Kidney epithelial cell (primary cell): Measurements from ENCODE around the gene ZNHIT6. TPM values are rescaled to one million over a fixed set of nuclear protein-coding genes. Genes with fewer than 3 reads are reported as not detected.

Source experiments
- DNase-seq: peaks from one replicate; pipeline ENCODE4 v3.0.0-alpha.2; 2010; ENCODE audit warnings: low read depth
- H3K27me3 ChIP-seq: 2 replicates; pipeline ENCODE4 v1.6.0; 2011; ENCODE audit warnings: low read length; ENCODE audit not compliant: control insufficient read depth, insufficient read depth
- H3K36me3 ChIP-seq: 2 replicates; pipeline ENCODE4 v1.5.1; 2011; ENCODE audit warnings: low read length; ENCODE audit not compliant: control insufficient read depth, insufficient read depth
- H3K4me3 ChIP-seq: 2 replicates; pipeline ENCODE4 v1.5.1; 2011; ENCODE audit warnings: low read depth, mild to moderate bottlenecking, control low read depth, low read length
- total RNA-seq: library from RNA; depleted of rRNA; stranded (reverse); fragments of >200 nt; gene quantifications from 2 replicates; pipeline ENCODE4 v1.2.3, GENCODE V29; 2015
- TF ChIP-seq, protein P1 (sequence below): IDR thresholded peaks from 2 replicates; pipeline ENCODE4 v1.5.1; 2011; ENCODE audit warnings: mild to moderate bottlenecking, moderate library complexity, low read length, control low read depth, inconsistent platforms; ENCODE audit not compliant: insufficient read depth, poor library complexity, severe bottlenecking

Gene ZNHIT6
- total RNA-seq, 1 donor from 2014 or later: 23.1 TPM

DNA sequence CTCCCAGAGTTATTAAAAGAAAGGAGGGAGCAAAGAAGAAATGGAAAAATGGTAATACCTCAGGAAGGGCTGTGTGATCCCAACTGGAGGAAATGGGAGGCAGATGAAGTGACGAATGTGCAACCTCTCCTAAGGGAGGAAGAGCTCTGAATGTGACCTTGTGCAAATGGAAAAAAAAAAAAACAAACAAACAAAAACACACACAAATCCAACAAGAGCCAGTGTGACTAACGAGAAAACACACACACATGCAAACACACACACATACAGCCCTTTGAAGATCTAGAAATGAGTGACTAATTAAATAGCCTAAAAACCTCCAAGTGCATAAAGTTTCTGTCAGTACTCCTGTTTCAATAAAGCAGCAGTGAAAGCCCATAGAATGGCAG, 78.7 kb downstream of the ZNHIT6 start:
- TF ChIP-seq, protein P1, sequence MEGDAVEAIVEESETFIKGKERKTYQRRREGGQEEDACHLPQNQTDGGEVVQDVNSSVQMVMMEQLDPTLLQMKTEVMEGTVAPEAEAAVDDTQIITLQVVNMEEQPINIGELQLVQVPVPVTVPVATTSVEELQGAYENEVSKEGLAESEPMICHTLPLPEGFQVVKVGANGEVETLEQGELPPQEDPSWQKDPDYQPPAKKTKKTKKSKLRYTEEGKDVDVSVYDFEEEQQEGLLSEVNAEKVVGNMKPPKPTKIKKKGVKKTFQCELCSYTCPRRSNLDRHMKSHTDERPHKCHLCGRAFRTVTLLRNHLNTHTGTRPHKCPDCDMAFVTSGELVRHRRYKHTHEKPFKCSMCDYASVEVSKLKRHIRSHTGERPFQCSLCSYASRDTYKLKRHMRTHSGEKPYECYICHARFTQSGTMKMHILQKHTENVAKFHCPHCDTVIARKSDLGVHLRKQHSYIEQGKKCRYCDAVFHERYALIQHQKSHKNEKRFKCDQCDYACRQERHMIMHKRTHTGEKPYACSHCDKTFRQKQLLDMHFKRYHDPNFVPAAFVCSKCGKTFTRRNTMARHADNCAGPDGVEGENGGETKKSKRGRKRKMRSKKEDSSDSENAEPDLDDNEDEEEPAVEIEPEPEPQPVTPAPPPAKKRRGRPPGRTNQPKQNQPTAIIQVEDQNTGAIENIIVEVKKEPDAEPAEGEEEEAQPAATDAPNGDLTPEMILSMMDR: no peak
- H3K4me3 ChIP-seq: no peak overlapping the region

DNA sequence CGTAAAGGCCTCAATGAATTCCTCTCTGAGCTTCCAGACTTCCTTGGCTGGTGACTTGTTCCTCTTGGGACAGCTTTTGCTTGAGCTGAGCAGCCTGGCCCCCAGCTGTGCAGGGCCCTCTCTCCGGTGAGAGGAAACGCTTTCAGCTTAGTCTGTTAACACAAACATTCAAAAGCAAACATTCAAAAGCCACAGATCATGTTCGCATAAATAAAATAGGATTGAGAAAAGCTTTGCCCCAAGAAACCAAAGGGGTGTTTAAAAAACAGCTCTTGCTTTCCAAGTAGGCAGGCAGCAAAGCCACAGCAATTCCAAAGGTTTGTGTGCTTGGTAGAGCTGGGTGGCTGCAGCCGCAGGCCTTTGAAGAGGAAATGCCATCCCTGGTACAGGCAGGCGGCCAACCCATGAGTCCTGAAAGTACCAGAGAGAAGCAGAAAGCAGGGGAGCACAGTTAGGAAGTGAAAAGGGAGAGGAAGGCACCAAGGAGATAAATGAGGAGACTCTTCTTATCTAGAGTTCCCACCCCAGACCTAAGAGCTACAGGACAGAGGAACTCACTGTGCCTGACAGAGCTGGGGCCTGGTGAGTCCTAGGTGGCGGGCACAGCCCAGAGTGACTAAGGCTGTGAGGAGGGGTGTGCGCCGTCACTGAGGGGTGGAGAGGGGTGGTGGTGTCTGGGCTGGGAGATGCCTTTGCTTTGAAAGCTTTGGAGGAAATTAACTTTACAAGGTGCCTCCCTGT, 79.3 kb downstream of the ZNHIT6 start:
- Histone ChIP-seq H3K36me3 (no peaks in the 10 kb centered on the region), H3K27me3 (no peaks in the 10 kb centered on the region), H3K4me3 (no peak overlapping the region)
- no peak for DNase-seq
- TF ChIP-seq, protein P1: no peak

More for the DNA sequence above, 78.7 kb downstream of the ZNHIT6 start:
- DNase-seq: no peak
- H3K27me3 ChIP-seq: no peaks in the 10 kb centered on the region
- no peaks in the 10 kb centered on the region for H3K36me3 ChIP-seq

DNA sequence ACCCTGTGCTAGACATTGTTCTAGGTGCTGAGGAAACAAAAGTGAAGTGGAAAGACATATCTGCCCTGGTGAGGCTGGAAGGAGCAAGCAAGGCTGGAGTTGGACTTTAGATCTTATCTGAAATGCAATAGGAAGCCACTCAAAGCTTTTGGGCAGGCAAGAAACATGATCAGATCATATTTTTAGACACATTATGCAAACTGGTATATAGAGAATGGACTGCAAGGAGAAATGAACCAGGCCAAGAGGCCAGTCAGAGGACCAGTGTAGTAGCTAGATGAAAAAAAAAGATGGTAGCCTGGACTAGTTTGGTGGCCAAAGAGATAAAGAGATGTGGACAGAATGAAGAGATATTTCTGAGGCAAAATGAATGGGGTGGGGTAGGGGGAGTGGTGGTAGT, 81.4 kb downstream of the ZNHIT6 start:
- TF ChIP-seq, protein P1: no peak
- Histone ChIP-seq H3K27me3 (no peaks in the 10 kb centered on the region), H3K4me3 (no peak overlapping the region), H3K36me3 (no peaks in the 10 kb centered on the region)
- no peak for DNase-seq

GRCh38 chr1:85624361-85624760, 83.9 kb downstream of the ZNHIT6 start:
- H3K36me3 ChIP-seq: no peaks in the 10 kb centered on the region
- TF ChIP-seq, protein P1: no peak
- no peak overlapping the region for H3K4me3 ChIP-seq
- DNase-seq: no peak
- no peaks in the 10 kb centered on the region for H3K27me3 ChIP-seq

- Histone ChIP-seq H3K36me3 (no peaks in the 10 kb centered on the region), H3K27me3 (no peaks in the 10 kb centered on the region), H3K4me3 (no peak overlapping the region)
- no peak for DNase-seq
- TF ChIP-seq, protein P1: no peak
These were observed 85.2 kb downstream of the ZNHIT6 start for GRCh38 chr1:85623061-85623471.

GRCh38 chr1:85621430-85621829, 86.8 kb downstream of the ZNHIT6 start:
- no peak for DNase-seq
- no peaks in the 10 kb centered on the region for H3K36me3 ChIP-seq
- H3K27me3 ChIP-seq: no peaks in the 10 kb centered on the region
- TF ChIP-seq, protein P1: no peak
- H3K4me3 ChIP-seq: no peak overlapping the region
